GM23338 (cell line): ENCODE results near the gene RGSL1. TPM values are rescaled to one million over a fixed set of nuclear protein-coding genes. Genes with fewer than 3 reads are reported as not detected.

Source experiments
- ATAC-seq: fragments of 200-7000 bp; cut with Tn5 transposase; 3 replicates; pipeline ENCODE4 v1.9.1; 2020
- DNase-seq: peaks from one replicate; pipeline ENCODE4 v3.0.0-alpha.2; 2015; ENCODE audit warnings: low spot score
- H2AFZ ChIP-seq: fragments of 200-600 bp; sonication (generic); 2 replicates; pipeline ENCODE4 v1.8.0; 2016; ENCODE audit warnings: antibody characterized with exemption, mild to moderate bottlenecking, moderate library complexity
- H3F3A ChIP-seq: fragments of 200-600 bp; sonication (generic); replicated peaks from 2 replicates; pipeline ENCODE4 v1.8.0; 2017; ENCODE audit warnings: antibody characterized with exemption, mixed run types, low read depth
- H3K27ac ChIP-seq: fragments of 200-600 bp; sonication (generic); 2 replicates; pipeline ENCODE4 v1.6.1; 2016; ENCODE audit warnings: low read depth
- H3K27me3 ChIP-seq: fragments of 200-600 bp; sonication (generic); 2 replicates; pipeline ENCODE4 v1.8.0; 2016; ENCODE audit warnings: mild to moderate bottlenecking, mixed run types, moderate library complexity; ENCODE audit not compliant: insufficient read depth
- H3K36me3 ChIP-seq: fragments of 200-600 bp; sonication (generic); 2 replicates; pipeline ENCODE4 v1.8.0; 2016; ENCODE audit warnings: mild to moderate bottlenecking; ENCODE audit not compliant: insufficient read depth
- H3K4me1 ChIP-seq: fragments of 200-600 bp; sonication (generic); 2 replicates; pipeline ENCODE4 v1.8.0; 2016; ENCODE audit warnings: mild to moderate bottlenecking, moderate library complexity; ENCODE audit not compliant: insufficient read depth
- H3K4me2 ChIP-seq: fragments of 200-600 bp; sonication (generic); 2 replicates; pipeline ENCODE4 v1.7.1; 2017; ENCODE audit warnings: mixed run types
- H3K4me3 ChIP-seq: fragments of 200-600 bp; sonication (generic); 2 replicates; pipeline ENCODE4 v1.6.1; 2016; ENCODE audit warnings: mixed run types
- H3K79me2 ChIP-seq: fragments of 200-600 bp; sonication (generic); replicated peaks from 2 replicates; pipeline ENCODE4 v1.8.0; 2017; ENCODE audit warnings: mild to moderate bottlenecking; ENCODE audit not compliant: insufficient read depth
- H3K9me2 ChIP-seq: fragments of 200-600 bp; sonication (generic); 2 replicates; pipeline ENCODE4 v1.8.0; 2017; ENCODE audit not compliant: insufficient read depth
- H4K20me1 ChIP-seq: fragments of 200-600 bp; sonication (generic); replicated peaks from 2 replicates; pipeline ENCODE4 v1.8.0; 2017; ENCODE audit warnings: mild to moderate bottlenecking; ENCODE audit not compliant: insufficient read depth
- H3K27ac Mint-ChIP-seq: 2 replicates; pipeline ENCODE4 v1.8.0; 2020; ENCODE audit warnings: inconsistent platforms, mild to moderate bottlenecking, moderate library complexity, mixed read lengths
- H3K27me3 Mint-ChIP-seq: 3 replicates; pipeline ENCODE4 v1.8.0; 2022; ENCODE audit warnings: low read depth, mild to moderate bottlenecking, moderate library complexity, mixed read lengths, inconsistent platforms; ENCODE audit not compliant: insufficient read depth, poor library complexity
- H3K36me3 Mint-ChIP-seq: 3 replicates; pipeline ENCODE4 v1.8.0; 2021; ENCODE audit warnings: low read depth, mild to moderate bottlenecking, inconsistent platforms, moderate library complexity, mixed read lengths
- H3K4me1 Mint-ChIP-seq: 3 replicates; pipeline ENCODE4 v1.8.0; 2020; ENCODE audit warnings: mild to moderate bottlenecking, inconsistent platforms, mixed read lengths
- H3K4me3 Mint-ChIP-seq: 3 replicates; pipeline ENCODE4 v1.8.0; 2021; ENCODE audit warnings: moderate library complexity, mild to moderate bottlenecking, inconsistent platforms, mixed read lengths
- H3K9me3 Mint-ChIP-seq: 3 replicates; pipeline ENCODE4 v1.8.0; 2020; ENCODE audit warnings: moderate library complexity, mild to moderate bottlenecking, inconsistent platforms, mixed read lengths
- CTCF ChIP-seq, 2 experiments: fragments of 200-600 bp in 1 of 2; sonication (generic) in 1 of 2; conservative IDR thresholded peaks; 2 replicates each; pipeline versions ENCODE4 v1.5.1 to v1.6.1; 2016 to 2017; ENCODE audit warnings: antibody characterized with exemption in 2 of 2, low read depth in 2 of 2, mild to moderate bottlenecking in 2 of 2, moderate library complexity in 1 of 2
- ETS1 ChIP-seq: IDR thresholded peaks from 2 replicates; pipeline ENCODE4 v1.6.1; 2016; ENCODE audit warnings: antibody characterized with exemption
- EZH2 ChIP-seq: fragments of 200-600 bp; sonication (generic); IDR thresholded peaks from one replicate; pipeline ENCODE4 v1.8.0; 2017; ENCODE audit warnings: antibody characterized with exemption, mild to moderate bottlenecking, low read depth; ENCODE audit not compliant: unreplicated experiment
- JUNB ChIP-seq: IDR thresholded peaks from one replicate; pipeline ENCODE4 v1.6.1; 2016; ENCODE audit warnings: antibody characterized with exemption; ENCODE audit not compliant: unreplicated experiment
- NANOG ChIP-seq: IDR thresholded peaks from 2 replicates; pipeline ENCODE4 v1.6.1; 2016; ENCODE audit warnings: antibody characterized with exemption, borderline replicate concordance
- POLR2AphosphoS5 ChIP-seq: IDR thresholded peaks from 2 replicates; pipeline ENCODE4 v1.6.1; 2016; ENCODE audit warnings: antibody characterized with exemption, low read depth
- REST ChIP-seq: IDR thresholded peaks from one replicate; pipeline ENCODE4 v1.6.1; 2018; ENCODE audit warnings: antibody characterized with exemption; ENCODE audit not compliant: unreplicated experiment
- STAT1 ChIP-seq: IDR thresholded peaks from one replicate; pipeline ENCODE4 v1.6.1; 2016; ENCODE audit warnings: antibody characterized with exemption; ENCODE audit not compliant: unreplicated experiment
- ZNF114 ChIP-seq: fragments of 250-450 bp; sonication (Bioruptor Pico); IDR thresholded peaks from 2 replicates; pipeline ENCODE4 v1.5.0; 2020; ENCODE audit warnings: mild to moderate bottlenecking, moderate library complexity
- ZNF331 ChIP-seq: fragments of 250-450 bp; sonication (Bioruptor Pico); IDR thresholded peaks from 2 replicates; pipeline ENCODE4 v1.5.0; 2020; ENCODE audit warnings: low read depth, mild to moderate bottlenecking, moderate library complexity
- ZNF462 ChIP-seq: fragments of 250-450 bp; sonication (Bioruptor Pico); IDR thresholded peaks from 2 replicates; pipeline ENCODE4 v1.5.0; 2020; ENCODE audit warnings: mild to moderate bottlenecking, moderate library complexity
- polyA plus RNA-seq: library from polyadenylated mRNA; unstranded; fragments of >200 nt; fragmentation: Nextera tagmentation; extraction: Ambion mirVana; gene quantifications from 2 replicates; pipeline ENCODE4 v1.2.1, GENCODE V29; 2016
- total RNA-seq: library from RNA; depleted of rRNA; stranded (reverse); fragments of >200 nt; shearing (Covaris generic); gene quantifications from 2 replicates; pipeline ENCODE4 v1.2.3, GENCODE V29; 2014

The RGSL1 gene
- total and polyA plus RNA-seq, 2 experiments from 2014 or later, result not detected

- no peak for TF ChIP-seq NANOG
Observed at GRCh38 chr1:182438326-182438725, 11.6 kb upstream of the RGSL1 start (continued).

- Mint-ChIP-seq H3K27me3 (peaks cover 6% of the 10 kb centered on the region), H3K4me1 (peaks cover 17% of the 10 kb centered on the region), H3K9me3 (peaks cover 30% of the 10 kb centered on the region), H3K4me3 (no peak overlapping the region), H3K27ac (no peak overlapping the region), H3K36me3 (peaks cover 7% of the 10 kb centered on the region; the same call in 2 of the 3 replicates)
- DNase-seq (no peak), ATAC-seq (no peak)
- Histone ChIP-seq H3K4me3 (no peak overlapping the region), H3K27me3 (no peaks in the 10 kb centered on the region), H3K79me2 (no peaks in the 10 kb centered on the region), H3K27ac (no peak overlapping the region), H2AFZ (no peak overlapping the region), H3K9me2 (no peaks in the 10 kb centered on the region), H3K4me1 (no peaks in the 10 kb centered on the region; the same call in 1 of the 2 replicates), H3F3A (no peaks in the 10 kb centered on the region), H3K4me2 (no peak overlapping the region), H3K36me3 (no peaks in the 10 kb centered on the region), H4K20me1 (no peaks in the 10 kb centered on the region)
- no peak for TF ChIP-seq ZNF114 (CRISPR knock-in tag)
- TF ChIP-seq NANOG, result no peak
- TF ChIP-seq ZNF331 (CRISPR knock-in tag), result no peak
- TF ChIP-seq REST, result no peak
- no peak for TF ChIP-seq STAT1
- TF ChIP-seq CTCF (conservative IDR thresholded peaks at IDR 0.05; ENCODE audit: low read depth in 2 of 2), result no peak
- no peak for TF ChIP-seq ZNF462 (CRISPR knock-in tag)
- TF ChIP-seq EZH2, result no peak
- TF ChIP-seq JUNB, result no peak
- no peak for TF ChIP-seq POLR2AphosphoS5
- no peak for TF ChIP-seq ETS1
Observed at GRCh38 chr1:182441719-182442118, 8.2 kb upstream of the RGSL1 start.
